H9 (cell line): ENCODE data around the gene LEPROT. TPM values are rescaled to one million over a fixed set of nuclear protein-coding genes. Genes with fewer than 3 reads are reported as not detected.

Experiments used
- DNase-seq: peaks from one replicate; pipeline ENCODE4 v3.0.0-alpha.2; 2017
- H2AFZ ChIP-seq: one replicate; pipeline ENCODE4 v1.6.1; 2013; ENCODE audit warnings: mild to moderate bottlenecking, low read length, control low read depth, moderate library complexity
- H2AK5ac ChIP-seq: 2 replicates; pipeline ENCODE4 v1.6.1; 2013; ENCODE audit warnings: low read length, control low read depth, mixed read lengths; ENCODE audit not compliant: insufficient read length
- H2BK120ac ChIP-seq: one replicate; pipeline ENCODE4 v1.6.1; 2013; ENCODE audit warnings: low read depth, mild to moderate bottlenecking, low read length, control low read depth, inconsistent platforms; ENCODE audit not compliant: poor library complexity, severe bottlenecking
- H2BK12ac ChIP-seq: 2 replicates; pipeline ENCODE4 v1.6.1; 2013; ENCODE audit warnings: low read length, control low read depth, mixed read lengths, low read depth; ENCODE audit not compliant: insufficient read length
- H2BK15ac ChIP-seq: 2 replicates; pipeline ENCODE4 v1.6.1; 2013; ENCODE audit warnings: low read depth, low read length, control low read depth
- H2BK20ac ChIP-seq: one replicate; pipeline ENCODE4 v1.6.1; 2013; ENCODE audit warnings: low read depth, mild to moderate bottlenecking, low read length, control low read depth, inconsistent platforms; ENCODE audit not compliant: poor library complexity, severe bottlenecking
- H2BK5ac ChIP-seq: 2 replicates; pipeline ENCODE4 v1.6.1; 2013; ENCODE audit warnings: low read length, control low read depth, mixed read lengths; ENCODE audit not compliant: insufficient read length
- H3K14ac ChIP-seq: 2 replicates; pipeline ENCODE4 v1.6.1; 2013; ENCODE audit warnings: low read length, control low read depth; ENCODE audit not compliant: insufficient read depth
- H3K18ac ChIP-seq: 2 replicates; pipeline ENCODE4 v1.6.1; 2013; ENCODE audit warnings: low read depth, mild to moderate bottlenecking, mixed read lengths, low read length, control low read depth; ENCODE audit not compliant: insufficient read length
- H3K23ac ChIP-seq: 2 replicates; pipeline ENCODE4 v1.6.1; 2013; ENCODE audit warnings: low read length, control low read depth, mixed read lengths, low read depth; ENCODE audit not compliant: insufficient read length
- H3K23me2 ChIP-seq: 2 replicates; pipeline ENCODE4 v1.6.1; 2013; ENCODE audit warnings: low read depth, mild to moderate bottlenecking, mixed read lengths, low read length, control low read depth; ENCODE audit not compliant: insufficient read length, poor library complexity, severe bottlenecking
- H3K27ac ChIP-seq: 2 replicates; pipeline ENCODE4 v1.5.1; 2013; ENCODE audit warnings: low read length, control low read depth, mixed read lengths, low read depth; ENCODE audit not compliant: insufficient read length
- H3K27me3 ChIP-seq: 2 replicates; pipeline ENCODE4 v1.6.1; 2013; ENCODE audit warnings: low read length, control low read depth, inconsistent platforms; ENCODE audit not compliant: insufficient read depth
- H3K4ac ChIP-seq: 2 replicates; pipeline ENCODE4 v1.6.1; 2013; ENCODE audit warnings: low read depth, mild to moderate bottlenecking, control low read depth, inconsistent platforms, low read length, moderate library complexity
- H3K4me1 ChIP-seq: 2 replicates; pipeline ENCODE4 v1.6.1; 2013; ENCODE audit warnings: low read length, control low read depth, inconsistent platforms; ENCODE audit not compliant: insufficient read depth
- H3K4me2 ChIP-seq: 2 replicates; pipeline ENCODE4 v1.6.1; 2013; ENCODE audit warnings: low read length, control low read depth, mixed read lengths; ENCODE audit not compliant: insufficient read length, insufficient read depth
- H3K56ac ChIP-seq: 2 replicates; pipeline ENCODE4 v1.6.1; 2013; ENCODE audit warnings: low read depth, mild to moderate bottlenecking, mixed read lengths, low read length, control low read depth; ENCODE audit not compliant: insufficient read length
- H3K79me1 ChIP-seq: 2 replicates; pipeline ENCODE4 v1.6.1; 2013; ENCODE audit warnings: low read depth, mild to moderate bottlenecking, moderate library complexity, low read length, control low read depth, inconsistent platforms; ENCODE audit not compliant: insufficient read depth, poor library complexity, severe bottlenecking
- H3K79me2 ChIP-seq: 2 replicates; pipeline ENCODE4 v1.6.1; 2013; ENCODE audit warnings: low read length, control low read depth, inconsistent platforms; ENCODE audit not compliant: insufficient read depth
- H3K9ac ChIP-seq: 2 replicates; pipeline ENCODE4 v1.6.1; 2013; ENCODE audit warnings: low read length, control low read depth, mixed read lengths; ENCODE audit not compliant: insufficient read length; ENCODE audit errors: extremely low read depth
- H3K9me3 ChIP-seq: one replicate; pipeline ENCODE4 v1.6.1; 2013; ENCODE audit warnings: low read depth, low read length, inconsistent platforms; ENCODE audit not compliant: control insufficient read depth
- H3T11ph ChIP-seq: one replicate; pipeline ENCODE4 v1.6.1; 2013; ENCODE audit warnings: mild to moderate bottlenecking, low read length, control low read depth, inconsistent platforms
- H4K20me1 ChIP-seq: one replicate; pipeline ENCODE4 v1.6.1; 2013; ENCODE audit not compliant: control insufficient read depth, insufficient read length, insufficient read depth
- H4K5ac ChIP-seq: 2 replicates; pipeline ENCODE4 v1.6.1; 2013; ENCODE audit warnings: low read depth, mild to moderate bottlenecking, mixed read lengths, low read length, control low read depth; ENCODE audit not compliant: insufficient read length
- H4K8ac ChIP-seq: replicated peaks from 2 replicates; pipeline ENCODE4 v1.6.1; 2013; ENCODE audit warnings: low read length, control low read depth, mixed read lengths, low read depth; ENCODE audit not compliant: insufficient read length
- H4K91ac ChIP-seq: 2 replicates; pipeline ENCODE4 v1.6.1; 2013; ENCODE audit warnings: low read depth, mild to moderate bottlenecking, moderate library complexity, mixed read lengths, low read length, control low read depth; ENCODE audit not compliant: insufficient read length
- H3K27ac Mint-ChIP-seq, 3 experiments: 2 replicates in 2 of 3; 3 replicates in 1 of 3; pipeline ENCODE4 v1.8.0; 2020 to 2021; ENCODE audit warnings: mixed read lengths in 3 of 3, mild to moderate bottlenecking in 1 of 3, moderate library complexity in 1 of 3
- H3K27me3 Mint-ChIP-seq: 2 replicates; pipeline ENCODE4 v1.8.0; 2021; ENCODE audit warnings: low read depth, mild to moderate bottlenecking, moderate library complexity, mixed read lengths
- H3K36me3 Mint-ChIP-seq, 3 experiments: 2 replicates in 2 of 3; 3 replicates in 1 of 3; pipeline ENCODE4 v1.8.0; 2020 to 2021; ENCODE audit warnings: low read depth in 3 of 3, mixed read lengths in 3 of 3; ENCODE audit not compliant: insufficient read depth in 1 of 3
- H3K4me1 Mint-ChIP-seq, 2 experiments: 2 replicates each; pipeline ENCODE4 v1.8.0; 2020; ENCODE audit warnings: mixed read lengths in 2 of 2
- H3K4me3 Mint-ChIP-seq, 2 experiments: 2 replicates in 1 of 2; 3 replicates in 1 of 2; pipeline ENCODE4 v1.8.0; 2020 to 2021; ENCODE audit warnings: mild to moderate bottlenecking in 2 of 2, mixed read lengths in 2 of 2, moderate library complexity in 1 of 2
- H3K9me3 Mint-ChIP-seq, 2 experiments: 2 replicates in 1 of 2; 3 replicates in 1 of 2; pipeline ENCODE4 v1.8.0; 2020; ENCODE audit warnings: mild to moderate bottlenecking in 2 of 2, mixed read lengths in 2 of 2, moderate library complexity in 1 of 2
- WGBS: extraction: QIAGEN DNeasy Blood & Tissue Kit; methylation state at CpG from one replicate; pipeline ENCODE4 v1.1.7; 2013; ENCODE audit warnings: missing lambda C conversion rate, low lambda C conversion rate, mixed read lengths; ENCODE audit not compliant: insufficient read length; ENCODE audit errors: extremely low coverage; 5-methylcytosine and 5-hydroxymethylcytosine counted together
- total RNA-seq: library from RNA; stranded (reverse); gene quantifications from 2 replicates; pipeline ENCODE4 v1.2.1, GENCODE V29; 2021
- TF ChIP-seq, protein P1 (sequence below): fragments of 200-600 bp; sonication (generic); conservative IDR thresholded peaks from 3 replicates; pipeline ENCODE4 v1.8.0; 2021; ENCODE audit warnings: antibody characterized with exemption, mild to moderate bottlenecking

The LEPROT gene
- total RNA-seq, 1 experiment from 2014 or later: 32.6 TPM

DNA sequence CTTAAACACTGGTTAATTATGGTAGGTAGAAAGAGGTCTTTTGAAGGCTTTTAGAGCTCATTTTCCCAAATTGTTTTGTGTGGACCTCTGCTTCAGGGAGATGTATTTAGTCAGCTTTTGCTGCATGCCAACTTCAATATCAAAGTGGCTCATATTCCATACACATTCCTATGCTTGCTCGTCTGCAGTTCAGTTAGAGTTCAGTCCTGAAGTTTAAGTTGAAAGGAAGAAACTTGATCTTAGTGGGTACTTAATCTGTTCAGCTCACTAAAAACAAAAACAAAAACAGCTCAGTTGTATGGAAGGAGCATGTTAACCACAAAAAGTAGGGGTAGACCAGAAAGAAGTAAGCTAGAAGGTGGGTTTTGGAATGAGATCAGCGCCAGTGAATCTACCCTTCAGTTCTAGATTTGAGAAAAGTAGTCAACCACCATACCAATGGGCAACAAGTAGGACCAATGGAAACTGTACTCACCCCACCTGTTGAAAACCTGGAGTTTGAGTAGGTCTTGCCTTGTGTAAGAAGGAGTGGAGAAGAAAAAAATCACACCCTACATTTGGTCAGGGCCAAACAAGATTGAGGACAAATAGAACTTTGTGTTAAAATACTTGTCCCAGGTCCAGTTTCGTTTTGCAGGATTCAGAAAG is 58.0 kb downstream of the LEPROT start:
- H3K4ac ChIP-seq: no peak overlapping the region
- no peak for DNase-seq
- H2BK20ac ChIP-seq: no peak overlapping the region
- Mint-ChIP-seq H3K27me3 (no peaks in the 10 kb centered on the region; the same call in 1 of the 2 replicates), H3K27ac (no peak overlapping the region), H3K4me1 (no peaks in the 10 kb centered on the region), H3K4me3 (no peak overlapping the region), H3K9me3 (no peaks in the 10 kb centered on the region), H3K36me3 (no peaks in the 10 kb centered on the region)
- H3K9me3 ChIP-seq: no peaks in the 10 kb centered on the region
- no peak overlapping the region for H2BK5ac ChIP-seq
- no peak overlapping the region for H3K14ac ChIP-seq
- no peak overlapping the region for H4K8ac ChIP-seq
- no peak overlapping the region for H2BK12ac ChIP-seq
- H3K27ac ChIP-seq: no peak overlapping the region
- H3K4me1 ChIP-seq: no peaks in the 10 kb centered on the region
- no peak overlapping the region for H3K4me2 ChIP-seq
- no peak overlapping the region for H2AK5ac ChIP-seq
- no CpG with 5 or more reads among the region's 3 CpGs for WGBS
- no peak overlapping the region for H3K56ac ChIP-seq
- no peaks in the 10 kb centered on the region for H3K27me3 ChIP-seq
- no peak overlapping the region for H3K23ac ChIP-seq
- H3K79me1 ChIP-seq: no peaks in the 10 kb centered on the region
- no peak overlapping the region for H4K5ac ChIP-seq
- no peak overlapping the region for H3K9ac ChIP-seq
- TF ChIP-seq, protein P1, sequence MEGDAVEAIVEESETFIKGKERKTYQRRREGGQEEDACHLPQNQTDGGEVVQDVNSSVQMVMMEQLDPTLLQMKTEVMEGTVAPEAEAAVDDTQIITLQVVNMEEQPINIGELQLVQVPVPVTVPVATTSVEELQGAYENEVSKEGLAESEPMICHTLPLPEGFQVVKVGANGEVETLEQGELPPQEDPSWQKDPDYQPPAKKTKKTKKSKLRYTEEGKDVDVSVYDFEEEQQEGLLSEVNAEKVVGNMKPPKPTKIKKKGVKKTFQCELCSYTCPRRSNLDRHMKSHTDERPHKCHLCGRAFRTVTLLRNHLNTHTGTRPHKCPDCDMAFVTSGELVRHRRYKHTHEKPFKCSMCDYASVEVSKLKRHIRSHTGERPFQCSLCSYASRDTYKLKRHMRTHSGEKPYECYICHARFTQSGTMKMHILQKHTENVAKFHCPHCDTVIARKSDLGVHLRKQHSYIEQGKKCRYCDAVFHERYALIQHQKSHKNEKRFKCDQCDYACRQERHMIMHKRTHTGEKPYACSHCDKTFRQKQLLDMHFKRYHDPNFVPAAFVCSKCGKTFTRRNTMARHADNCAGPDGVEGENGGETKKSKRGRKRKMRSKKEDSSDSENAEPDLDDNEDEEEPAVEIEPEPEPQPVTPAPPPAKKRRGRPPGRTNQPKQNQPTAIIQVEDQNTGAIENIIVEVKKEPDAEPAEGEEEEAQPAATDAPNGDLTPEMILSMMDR: no peak
- H3K18ac ChIP-seq: no peak overlapping the region
- H3K23me2 ChIP-seq: no peaks in the 10 kb centered on the region
- no peak overlapping the region for H2AFZ ChIP-seq
- H3T11ph ChIP-seq: no peak overlapping the region
- no peak overlapping the region for H2BK120ac ChIP-seq
- H2BK15ac ChIP-seq: no peak overlapping the region
- no peaks in the 10 kb centered on the region for H3K79me2 ChIP-seq
- no peak overlapping the region for H4K91ac ChIP-seq
- H4K20me1 ChIP-seq: no peaks in the 10 kb centered on the region
